NCI-H226 (cell line): ENCODE data around the gene SPINT4.

Experiments
- DNase-seq: peaks from one replicate; pipeline ENCODE4 v3.0.0-alpha.2; 2015

Gene SPINT4

GRCh38 chr20:45765980-45766379 is 43.8 kb downstream of the SPINT4 start:
- DNase-seq = no peak

DNA sequence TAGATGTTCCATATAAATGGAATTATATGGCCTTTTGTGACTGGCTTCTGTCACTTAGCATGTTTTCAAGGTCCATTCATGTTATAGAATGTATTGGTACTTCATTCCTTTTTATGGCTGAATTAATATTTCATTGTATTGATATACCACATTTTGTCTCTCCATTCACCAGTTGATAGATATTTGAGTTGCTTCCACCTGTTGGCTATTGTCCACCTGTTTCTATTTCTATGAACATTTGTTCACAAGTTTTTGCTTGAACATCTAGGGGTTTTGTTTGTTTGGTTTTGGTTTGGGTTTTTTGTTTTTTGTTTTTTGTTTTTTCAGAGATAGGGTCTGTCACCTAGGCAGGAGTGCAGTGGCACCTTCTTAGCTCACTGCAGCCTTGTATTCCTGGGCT is 46.3 kb downstream of the SPINT4 start:
- DNase-seq = no peak

DNA sequence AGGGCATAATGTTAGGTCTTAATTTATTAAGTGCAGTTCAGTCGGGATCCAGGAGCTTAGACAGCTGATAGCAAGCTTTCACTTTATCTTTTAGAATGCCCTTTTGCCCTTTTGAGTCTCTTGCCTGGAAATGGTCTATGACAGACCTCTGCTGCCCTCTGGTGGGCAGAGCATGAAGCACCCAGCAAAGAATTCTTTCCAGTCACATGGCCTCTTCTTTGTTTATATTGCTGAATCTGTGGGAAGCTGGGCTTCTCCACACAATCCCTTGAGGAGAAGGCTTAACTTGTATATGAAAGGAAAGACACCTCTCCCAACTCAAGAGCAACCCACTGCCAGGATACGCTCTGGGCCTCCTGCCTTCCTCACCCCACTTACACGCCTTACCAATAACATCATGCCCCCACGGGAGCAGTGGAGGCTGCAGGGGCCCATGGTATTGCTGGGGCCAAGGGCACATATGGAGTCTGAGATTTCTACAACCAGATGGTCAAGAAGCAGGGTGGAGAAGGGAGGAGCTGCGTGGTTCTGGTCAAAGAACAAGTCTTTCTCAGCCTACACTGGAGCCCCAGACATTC is 49.1 kb downstream of the SPINT4 start:
- DNase-seq = peak; percentile 55

DNA sequence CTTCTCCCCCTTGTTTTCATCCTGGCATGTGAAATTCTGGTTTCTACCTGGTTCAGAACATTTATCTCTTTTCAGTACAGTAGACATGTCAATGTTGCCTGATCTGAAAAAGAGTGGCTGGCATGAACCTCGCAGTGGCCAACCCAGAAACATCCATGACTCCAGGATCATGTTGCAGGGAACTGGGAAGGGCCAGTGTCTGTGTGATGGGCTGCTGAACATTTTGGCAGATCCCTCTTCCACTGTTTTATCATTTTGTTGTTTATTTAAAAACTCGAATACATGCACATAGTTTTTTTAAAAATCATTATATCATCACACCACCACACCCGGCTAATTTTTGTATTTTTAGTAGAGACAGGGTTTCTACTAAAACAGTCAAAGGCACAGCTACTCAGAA is 50.5 kb downstream of the SPINT4 start:
- DNase-seq = no peak

DNA sequence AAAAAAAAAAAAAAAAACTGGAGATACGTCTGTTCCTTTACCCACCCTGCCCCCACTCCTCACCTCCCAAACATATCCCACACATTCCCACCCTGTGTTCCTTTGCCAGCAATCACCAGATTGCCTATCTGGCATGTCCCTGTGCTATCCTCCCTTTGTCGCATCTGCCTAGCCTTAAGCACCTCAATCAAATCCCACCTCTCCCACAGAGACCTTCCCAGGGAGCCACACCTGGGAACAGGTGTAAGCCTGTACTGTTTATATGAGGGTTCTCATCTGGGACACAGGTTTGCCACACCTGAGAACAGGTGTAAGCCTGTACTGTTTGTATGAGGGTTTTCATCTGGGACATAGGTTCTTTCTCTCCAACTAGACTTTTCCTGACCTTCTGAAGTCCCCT is 52.8 kb downstream of the SPINT4 start:
- DNase-seq = no peak

DNA sequence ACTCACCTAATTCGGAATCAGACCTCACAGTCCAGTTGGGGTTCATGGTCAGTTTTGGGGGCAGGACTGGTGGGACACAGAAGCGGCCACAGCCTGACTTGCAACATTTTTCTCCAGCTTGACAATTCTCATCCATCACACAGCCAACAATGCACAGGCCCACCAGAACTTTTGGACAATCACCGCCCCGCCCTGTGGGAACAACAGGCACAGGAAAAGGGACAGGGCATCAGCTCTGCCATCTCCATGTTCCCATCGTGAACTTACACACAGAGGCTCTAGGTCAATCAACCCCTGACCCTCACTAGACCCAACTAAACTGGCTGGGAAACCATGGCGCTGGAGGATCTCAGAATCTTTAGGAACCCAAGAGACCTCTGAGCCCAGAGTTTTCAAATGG is 53.3 kb downstream of the SPINT4 start:
- no peak for DNase-seq
